Bronchial epithelial cell (primary cell): ENCODE measurements around the gene RPTOR. TPM values are rescaled to one million over a fixed set of nuclear protein-coding genes. Genes with fewer than 3 reads are reported as not detected.

Source experiments
- DNase-seq: peaks from one replicate; pipeline ENCODE4 v3.0.0-alpha.2; 2010; ENCODE audit warnings: low read depth
- FAIRE-seq: peaks from 2 replicates; lab custom pipeline; 2011; peaks lifted over from hg19 to GRCh38; lab: Jason Lieb, UNC
- H3K27me3 ChIP-seq: 2 replicates; pipeline ENCODE4 v1.5.1; 2011; ENCODE audit warnings: low read length; ENCODE audit not compliant: control insufficient read depth, insufficient read depth
- H3K36me3 ChIP-seq: 2 replicates; pipeline ENCODE4 v1.5.1; 2011; ENCODE audit warnings: low read length; ENCODE audit not compliant: control insufficient read depth, insufficient read depth
- H3K4me3 ChIP-seq: 2 replicates; pipeline ENCODE4 v1.5.1; 2011; ENCODE audit warnings: mild to moderate bottlenecking, low read depth, low read length, control low read depth
- CTCF ChIP-seq: IDR thresholded peaks from 2 replicates; pipeline ENCODE4 v1.5.1; 2011; ENCODE audit warnings: mild to moderate bottlenecking, moderate library complexity, low read length, control low read depth, inconsistent platforms; ENCODE audit not compliant: insufficient read depth, severe bottlenecking
- total RNA-seq: library from RNA; depleted of rRNA; stranded (reverse); fragments of >200 nt; gene quantifications from 2 replicates; pipeline ENCODE4 v1.2.1, GENCODE V29; 2014

RPTOR gene
- total RNA-seq, 1 donor from 2014 or later = 14.0 TPM

DNA sequence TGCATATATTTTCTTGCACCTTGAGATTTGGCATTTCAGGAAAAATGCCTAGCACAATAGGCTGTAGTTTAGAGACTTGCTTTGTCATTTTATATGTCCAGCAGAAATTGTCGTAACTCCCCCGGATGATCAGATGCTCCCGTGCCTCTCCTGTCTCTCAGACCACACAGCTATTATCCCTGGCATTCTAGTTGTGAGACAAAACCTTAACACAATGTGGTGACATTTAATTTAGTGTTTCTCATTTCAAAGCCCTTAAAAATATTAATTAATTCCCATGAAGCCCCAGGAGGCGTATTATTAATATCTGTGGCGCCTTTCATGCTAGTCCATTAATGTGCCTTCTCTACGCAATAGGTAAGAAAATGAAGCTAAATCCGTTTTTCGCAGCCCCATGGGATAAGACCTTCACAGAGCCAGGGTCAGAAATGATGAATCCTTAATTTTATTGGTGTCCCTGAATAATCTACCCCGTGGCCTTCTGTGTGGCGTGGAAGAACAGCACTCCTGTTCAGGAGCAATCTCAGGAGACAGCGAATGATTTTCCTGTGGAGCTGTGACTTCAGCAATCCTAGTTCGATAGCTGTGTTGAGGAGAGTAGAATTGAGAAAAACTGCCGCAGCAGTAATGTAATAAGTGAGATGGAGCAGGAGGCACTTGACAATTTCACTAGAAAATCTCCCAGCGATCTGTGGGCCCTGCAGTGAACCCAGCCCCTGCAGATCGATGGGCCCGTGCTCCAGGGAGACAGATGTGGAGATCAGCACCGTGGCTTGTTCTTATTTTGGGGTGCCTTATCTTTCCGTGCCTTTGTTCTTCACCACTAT, 157.9 kb downstream of the RPTOR start:
- no peak for DNase-seq
- TF ChIP-seq CTCF = no peak
- Histone ChIP-seq H3K36me3 (no peaks in the 10 kb centered on the region), H3K27me3 (no peaks in the 10 kb centered on the region), H3K4me3 (no peak overlapping the region)
- FAIRE-seq = no peak

- Histone ChIP-seq H3K27me3 (no peaks in the 10 kb centered on the region), H3K36me3 (peaks cover 2% of the 10 kb centered on the region), H3K4me3 (no peak overlapping the region)
- FAIRE-seq (no peak), DNase-seq (no peak)
- TF ChIP-seq CTCF = no peak
These were observed 158.5 kb downstream of the RPTOR start for GRCh38 chr17:80703142-80703478.

DNA sequence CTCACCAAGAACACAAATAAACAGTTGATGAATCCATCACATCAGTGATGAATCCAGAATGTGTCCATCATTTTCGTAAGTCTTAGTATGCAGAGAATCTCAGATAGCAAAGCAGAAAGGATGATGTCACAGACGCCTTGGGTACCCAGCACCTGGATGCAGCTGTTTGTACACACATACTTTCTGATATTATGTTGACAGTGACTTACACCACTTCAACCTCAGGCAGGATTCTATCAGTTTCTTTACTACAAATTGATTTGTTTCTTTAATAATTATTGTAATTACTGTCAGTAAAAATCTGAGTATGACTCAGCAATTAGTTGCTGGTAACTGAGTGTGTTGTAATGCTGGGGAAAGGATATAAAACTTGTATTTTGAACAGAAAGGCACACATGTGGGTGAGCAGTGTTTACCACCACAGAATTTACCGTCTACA, 159.8 kb downstream of the RPTOR start:
- no peak overlapping the region for H3K4me3 ChIP-seq
- peaks cover 7% of the 10 kb centered on the region for H3K36me3 ChIP-seq
- no peak for FAIRE-seq
- no peaks in the 10 kb centered on the region for H3K27me3 ChIP-seq
- TF ChIP-seq CTCF = no peak
- DNase-seq = peak; percentile 11

DNA sequence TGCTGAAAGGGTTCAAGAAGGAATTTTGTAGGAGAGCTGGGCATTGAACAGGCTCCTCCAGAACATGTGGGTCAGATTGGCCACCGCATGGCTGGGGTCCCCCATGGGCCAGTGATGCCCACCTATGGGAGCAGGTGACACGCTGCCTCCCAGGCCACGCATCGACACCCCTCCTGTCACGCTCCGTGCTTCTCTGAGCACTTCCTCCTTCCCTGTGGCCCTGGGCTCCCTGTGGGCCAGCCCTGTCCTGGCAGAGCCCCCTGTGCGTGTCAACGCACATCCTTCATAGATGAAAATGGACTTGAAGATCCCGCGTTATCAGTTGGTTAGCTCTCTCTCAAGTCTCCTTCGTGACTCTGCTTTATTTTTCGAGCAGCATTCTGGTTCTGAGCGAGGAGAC, 160.3 kb downstream of the RPTOR start:
- Histone ChIP-seq H3K4me3 (no peak overlapping the region), H3K27me3 (no peaks in the 10 kb centered on the region), H3K36me3 (peaks cover 7% of the 10 kb centered on the region)
- TF ChIP-seq CTCF = no peak
- no peak for FAIRE-seq
- no peak for DNase-seq

DNA sequence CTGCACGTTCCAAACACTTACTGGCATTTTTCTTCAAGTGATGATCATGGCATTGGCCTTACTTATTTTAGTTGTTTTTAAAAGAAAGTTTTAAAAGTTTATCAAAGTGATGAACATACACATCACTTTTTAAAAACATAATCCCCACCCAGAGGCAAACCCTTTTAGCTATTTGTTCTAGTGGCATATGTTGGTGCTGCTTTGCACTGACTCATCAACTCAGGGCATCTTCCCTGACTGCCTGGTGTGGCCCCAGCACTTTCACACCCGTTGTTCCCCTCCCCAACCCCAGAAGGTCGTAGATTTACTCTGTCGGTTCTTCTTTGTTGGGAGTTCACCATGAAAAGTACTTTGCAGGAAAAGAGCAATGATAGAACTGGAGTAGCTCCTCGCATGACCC, 161.3 kb downstream of the RPTOR start:
- DNase-seq (peak; percentile 5), FAIRE-seq (no peak)
- H3K27me3 ChIP-seq = no peaks in the 10 kb centered on the region
- TF ChIP-seq CTCF = no peak
- H3K36me3 ChIP-seq = peaks cover 7% of the 10 kb centered on the region
- no peak overlapping the region for H3K4me3 ChIP-seq

- Histone ChIP-seq H3K27me3 (no peaks in the 10 kb centered on the region), H3K36me3 (peaks cover 7% of the 10 kb centered on the region), H3K4me3 (no peak overlapping the region)
- FAIRE-seq (no peak), DNase-seq (no peak)
- no peak for TF ChIP-seq CTCF
These were observed 161.8 kb downstream of the RPTOR start for GRCh38 chr17:80706463-80706867.
